OCI-LY1 (cell line): Measurements from ENCODE around the gene ETDB.

Source experiments
- H2AFZ ChIP-seq: fragments of 200-600 bp; sonication (generic), shearing (Covaris generic); 2 replicates; pipeline ENCODE4 v1.6.0; 2014; ENCODE audit warnings: antibody characterized with exemption, mild to moderate bottlenecking, low read length
- H3F3A ChIP-seq: fragments of 200-600 bp; sonication (generic), shearing (Covaris generic); 2 replicates; pipeline ENCODE4 v1.6.0; 2014; ENCODE audit warnings: mild to moderate bottlenecking, antibody characterized with exemption, low read length, moderate library complexity; ENCODE audit not compliant: insufficient read depth
- H3K27ac ChIP-seq: fragments of 200-600 bp; sonication (generic); 2 replicates; pipeline ENCODE4 v1.5.1; 2014; ENCODE audit warnings: low read length, mixed run types, mild to moderate bottlenecking, low read depth; ENCODE audit not compliant: poor library complexity, severe bottlenecking
- H3K27me3 ChIP-seq: fragments of 200-600 bp; sonication (generic); 2 replicates; pipeline ENCODE4 v1.6.0; 2014; ENCODE audit warnings: antibody characterized with exemption, mild to moderate bottlenecking, low read length, moderate library complexity; ENCODE audit not compliant: insufficient read depth
- H3K36me3 ChIP-seq: fragments of 200-600 bp; sonication (generic); 2 replicates; pipeline ENCODE4 v1.6.1; 2014; ENCODE audit warnings: mild to moderate bottlenecking, antibody characterized with exemption, low read length, moderate library complexity, mixed read lengths; ENCODE audit not compliant: insufficient read depth
- H3K4me1 ChIP-seq: fragments of 200-600 bp; sonication (generic); 2 replicates; pipeline ENCODE4 v1.5.1; 2014; ENCODE audit warnings: mild to moderate bottlenecking, low read length, moderate library complexity; ENCODE audit not compliant: insufficient read depth, severe bottlenecking
- H3K4me2 ChIP-seq: fragments of 200-600 bp; sonication (generic), shearing (Covaris generic); 2 replicates; pipeline ENCODE4 v1.6.1; 2014; ENCODE audit warnings: low read length
- H3K4me3 ChIP-seq: fragments of 200-600 bp; sonication (generic); 2 replicates; pipeline ENCODE4 v1.5.1; 2014; ENCODE audit warnings: low read length, low read depth, mild to moderate bottlenecking, mixed read lengths; ENCODE audit not compliant: poor library complexity, severe bottlenecking
- H3K79me2 ChIP-seq: fragments of 200-600 bp; shearing (Covaris generic); 2 replicates; pipeline ENCODE4 v1.6.1; 2016; ENCODE audit warnings: mixed run types, low read length, mixed read lengths; ENCODE audit not compliant: insufficient read depth
- H3K9ac ChIP-seq: fragments of 200-600 bp; sonication (generic), shearing (Covaris generic); 2 replicates; pipeline ENCODE4 v1.6.1; 2014; ENCODE audit warnings: mild to moderate bottlenecking, low read length, mixed read lengths
- H3K9me2 ChIP-seq: fragments of 200-600 bp; sonication (generic), shearing (Covaris generic); 2 replicates; pipeline ENCODE4 v1.6.1; 2014; ENCODE audit warnings: low read depth, mild to moderate bottlenecking, low read length, mixed read lengths
- H3K9me3 ChIP-seq: fragments of 200-600 bp; shearing (Covaris generic); 2 replicates; pipeline ENCODE4 v1.6.1; 2014; ENCODE audit warnings: low read length, mixed read lengths
- H4K20me1 ChIP-seq: fragments of 200-600 bp; sonication (generic), shearing (Covaris generic); 2 replicates; pipeline ENCODE4 v1.6.0; 2016; ENCODE audit warnings: mild to moderate bottlenecking, low read length; ENCODE audit not compliant: insufficient read depth
- CTCF ChIP-seq: fragments of 200-600 bp; sonication (generic), shearing (Covaris generic); IDR thresholded peaks from 2 replicates; pipeline ENCODE4 v1.5.1; 2017; ENCODE audit warnings: mild to moderate bottlenecking, antibody characterized with exemption, low read length, moderate library complexity, mixed read lengths
- EZH2 ChIP-seq: fragments of 200-600 bp; sonication (generic), shearing (Covaris generic); IDR thresholded peaks from 2 replicates; pipeline ENCODE4 v1.8.0; 2017; ENCODE audit warnings: borderline replicate concordance, mixed run types, mild to moderate bottlenecking, antibody characterized with exemption, low read length, moderate library complexity, mixed read lengths

ETDB gene

GRCh38 chrX:135094726-135095125, 25.6 kb downstream of the ETDB start:
- Histone ChIP-seq H4K20me1 (no peaks in the 10 kb centered on the region), H3K9me3 (no peaks in the 10 kb centered on the region), H3K27me3 (no peaks in the 10 kb centered on the region), H3K9ac (no peak overlapping the region), H3K79me2 (no peaks in the 10 kb centered on the region), H3F3A (no peaks in the 10 kb centered on the region), H3K9me2 (no peaks in the 10 kb centered on the region), H3K27ac (no peak overlapping the region), H3K4me2 (no peak overlapping the region), H3K4me3 (no peak overlapping the region), H3K4me1 (no peaks in the 10 kb centered on the region), H3K36me3 (no peaks in the 10 kb centered on the region), H2AFZ (no peak overlapping the region)
- TF ChIP-seq EZH2 (no peak), CTCF (no peak)

GRCh38 chrX:135089126-135089525, 31.2 kb downstream of the ETDB start:
- Histone ChIP-seq H2AFZ (no peak overlapping the region), H3K79me2 (no peaks in the 10 kb centered on the region), H3K4me1 (no peaks in the 10 kb centered on the region), H3K4me2 (no peak overlapping the region), H3F3A (no peaks in the 10 kb centered on the region), H3K4me3 (no peak overlapping the region), H3K9ac (no peak overlapping the region), H3K36me3 (no peaks in the 10 kb centered on the region), H3K27ac (no peak overlapping the region), H4K20me1 (no peaks in the 10 kb centered on the region), H3K9me3 (no peaks in the 10 kb centered on the region), H3K27me3 (no peaks in the 10 kb centered on the region), H3K9me2 (no peaks in the 10 kb centered on the region)
- TF ChIP-seq EZH2 (no peak), CTCF (no peak)

- no peak overlapping the region for H3K9ac ChIP-seq
- no peaks in the 10 kb centered on the region for H3K36me3 ChIP-seq
- no peaks in the 10 kb centered on the region for H4K20me1 ChIP-seq
- no peaks in the 10 kb centered on the region for H3K27me3 ChIP-seq
- H3K79me2 ChIP-seq, result no peaks in the 10 kb centered on the region
- H3K4me3 ChIP-seq, result no peak overlapping the region
- H3K4me2 ChIP-seq, result no peak overlapping the region
- no peaks in the 10 kb centered on the region for H3K9me3 ChIP-seq
- H3K27ac ChIP-seq, result no peak overlapping the region
- no peaks in the 10 kb centered on the region for H3K9me2 ChIP-seq
- no peak for TF ChIP-seq EZH2
- no peak for TF ChIP-seq CTCF
- no peaks in the 10 kb centered on the region for H3F3A ChIP-seq
- no peaks in the 10 kb centered on the region for H3K4me1 ChIP-seq
- no peak overlapping the region for H2AFZ ChIP-seq
Measured at GRCh38 chrX:135087867-135088266, 32.5 kb downstream of the ETDB start.
